GM23338 (cell line): ENCODE results near the gene C10orf71. TPM values are rescaled to one million over a fixed set of nuclear protein-coding genes. Genes with fewer than 3 reads are reported as not detected.

ENCODE experiments used
- ATAC-seq: fragments of 200-7000 bp; cut with Tn5 transposase; 3 replicates; pipeline ENCODE4 v1.9.1; 2020
- DNase-seq: peaks from one replicate; pipeline ENCODE4 v3.0.0-alpha.2; 2015; ENCODE audit warnings: low spot score
- H2AFZ ChIP-seq: fragments of 200-600 bp; sonication (generic); 2 replicates; pipeline ENCODE4 v1.8.0; 2016; ENCODE audit warnings: antibody characterized with exemption, mild to moderate bottlenecking, moderate library complexity
- H3F3A ChIP-seq: fragments of 200-600 bp; sonication (generic); replicated peaks from 2 replicates; pipeline ENCODE4 v1.8.0; 2017; ENCODE audit warnings: antibody characterized with exemption, mixed run types, low read depth
- H3K27ac ChIP-seq: fragments of 200-600 bp; sonication (generic); 2 replicates; pipeline ENCODE4 v1.6.1; 2016; ENCODE audit warnings: low read depth
- H3K27me3 ChIP-seq: fragments of 200-600 bp; sonication (generic); 2 replicates; pipeline ENCODE4 v1.8.0; 2016; ENCODE audit warnings: mild to moderate bottlenecking, mixed run types, moderate library complexity; ENCODE audit not compliant: insufficient read depth
- H3K36me3 ChIP-seq: fragments of 200-600 bp; sonication (generic); 2 replicates; pipeline ENCODE4 v1.8.0; 2016; ENCODE audit warnings: mild to moderate bottlenecking; ENCODE audit not compliant: insufficient read depth
- H3K4me1 ChIP-seq: fragments of 200-600 bp; sonication (generic); 2 replicates; pipeline ENCODE4 v1.8.0; 2016; ENCODE audit warnings: mild to moderate bottlenecking, moderate library complexity; ENCODE audit not compliant: insufficient read depth
- H3K4me2 ChIP-seq: fragments of 200-600 bp; sonication (generic); 2 replicates; pipeline ENCODE4 v1.7.1; 2017; ENCODE audit warnings: mixed run types
- H3K4me3 ChIP-seq: fragments of 200-600 bp; sonication (generic); 2 replicates; pipeline ENCODE4 v1.6.1; 2016; ENCODE audit warnings: mixed run types
- H3K79me2 ChIP-seq: fragments of 200-600 bp; sonication (generic); replicated peaks from 2 replicates; pipeline ENCODE4 v1.8.0; 2017; ENCODE audit warnings: mild to moderate bottlenecking; ENCODE audit not compliant: insufficient read depth
- H3K9me2 ChIP-seq: fragments of 200-600 bp; sonication (generic); 2 replicates; pipeline ENCODE4 v1.8.0; 2017; ENCODE audit not compliant: insufficient read depth
- H4K20me1 ChIP-seq: fragments of 200-600 bp; sonication (generic); replicated peaks from 2 replicates; pipeline ENCODE4 v1.8.0; 2017; ENCODE audit warnings: mild to moderate bottlenecking; ENCODE audit not compliant: insufficient read depth
- H3K27ac Mint-ChIP-seq: 2 replicates; pipeline ENCODE4 v1.8.0; 2020; ENCODE audit warnings: inconsistent platforms, mild to moderate bottlenecking, moderate library complexity, mixed read lengths
- H3K27me3 Mint-ChIP-seq: 3 replicates; pipeline ENCODE4 v1.8.0; 2022; ENCODE audit warnings: low read depth, mild to moderate bottlenecking, moderate library complexity, mixed read lengths, inconsistent platforms; ENCODE audit not compliant: insufficient read depth, poor library complexity
- H3K36me3 Mint-ChIP-seq: 3 replicates; pipeline ENCODE4 v1.8.0; 2021; ENCODE audit warnings: low read depth, mild to moderate bottlenecking, inconsistent platforms, moderate library complexity, mixed read lengths
- H3K4me1 Mint-ChIP-seq: 3 replicates; pipeline ENCODE4 v1.8.0; 2020; ENCODE audit warnings: mild to moderate bottlenecking, inconsistent platforms, mixed read lengths
- H3K4me3 Mint-ChIP-seq: 3 replicates; pipeline ENCODE4 v1.8.0; 2021; ENCODE audit warnings: moderate library complexity, mild to moderate bottlenecking, inconsistent platforms, mixed read lengths
- H3K9me3 Mint-ChIP-seq: 3 replicates; pipeline ENCODE4 v1.8.0; 2020; ENCODE audit warnings: moderate library complexity, mild to moderate bottlenecking, inconsistent platforms, mixed read lengths
- CREB1 ChIP-seq: fragments of 250-450 bp; sonication (Bioruptor Pico); IDR thresholded peaks from 2 replicates; pipeline ENCODE4 v1.5.0; 2020; ENCODE audit warnings: low read depth, mild to moderate bottlenecking, moderate library complexity
- CTCF ChIP-seq, 2 experiments: fragments of 200-600 bp in 1 of 2; sonication (generic) in 1 of 2; conservative IDR thresholded peaks; 2 replicates each; pipeline versions ENCODE4 v1.5.1 to v1.6.1; 2016 to 2017; ENCODE audit warnings: antibody characterized with exemption in 2 of 2, low read depth in 2 of 2, mild to moderate bottlenecking in 2 of 2, moderate library complexity in 1 of 2
- EZH2 ChIP-seq: fragments of 200-600 bp; sonication (generic); IDR thresholded peaks from one replicate; pipeline ENCODE4 v1.8.0; 2017; ENCODE audit warnings: antibody characterized with exemption, mild to moderate bottlenecking, low read depth; ENCODE audit not compliant: unreplicated experiment
- EZH2phosphoT487 ChIP-seq: fragments of 200-600 bp; sonication (generic); IDR thresholded peaks from one replicate; pipeline ENCODE4 v1.8.1; 2018; ENCODE audit warnings: antibody characterized with exemption; ENCODE audit not compliant: unreplicated experiment
- JUNB ChIP-seq: IDR thresholded peaks from one replicate; pipeline ENCODE4 v1.6.1; 2016; ENCODE audit warnings: antibody characterized with exemption; ENCODE audit not compliant: unreplicated experiment
- NANOG ChIP-seq: IDR thresholded peaks from 2 replicates; pipeline ENCODE4 v1.6.1; 2016; ENCODE audit warnings: antibody characterized with exemption, borderline replicate concordance
- POLR2AphosphoS5 ChIP-seq: IDR thresholded peaks from 2 replicates; pipeline ENCODE4 v1.6.1; 2016; ENCODE audit warnings: antibody characterized with exemption, low read depth
- REST ChIP-seq: IDR thresholded peaks from one replicate; pipeline ENCODE4 v1.6.1; 2018; ENCODE audit warnings: antibody characterized with exemption; ENCODE audit not compliant: unreplicated experiment
- STAT1 ChIP-seq: IDR thresholded peaks from one replicate; pipeline ENCODE4 v1.6.1; 2016; ENCODE audit warnings: antibody characterized with exemption; ENCODE audit not compliant: unreplicated experiment
- ZNF114 ChIP-seq: fragments of 250-450 bp; sonication (Bioruptor Pico); IDR thresholded peaks from 2 replicates; pipeline ENCODE4 v1.5.0; 2020; ENCODE audit warnings: mild to moderate bottlenecking, moderate library complexity
- ZNF331 ChIP-seq: fragments of 250-450 bp; sonication (Bioruptor Pico); IDR thresholded peaks from 2 replicates; pipeline ENCODE4 v1.5.0; 2020; ENCODE audit warnings: low read depth, mild to moderate bottlenecking, moderate library complexity
- polyA plus RNA-seq: library from polyadenylated mRNA; unstranded; fragments of >200 nt; fragmentation: Nextera tagmentation; extraction: Ambion mirVana; gene quantifications from 2 replicates; pipeline ENCODE4 v1.2.1, GENCODE V29; 2016
- total RNA-seq: library from RNA; depleted of rRNA; stranded (reverse); fragments of >200 nt; shearing (Covaris generic); gene quantifications from 2 replicates; pipeline ENCODE4 v1.2.3, GENCODE V29; 2014
- TF ChIP-seq, protein P1 (sequence below): fragments of 250-450 bp; sonication (Bioruptor Pico); IDR thresholded peaks from 2 replicates; pipeline ENCODE4 v1.5.0; 2020; ENCODE audit warnings: mild to moderate bottlenecking, moderate library complexity
- TF ChIP-seq, protein P2 (sequence below): IDR thresholded peaks from 2 replicates; pipeline ENCODE4 v1.6.1; 2016; ENCODE audit warnings: antibody characterized with exemption

The C10orf71 gene
- total and polyA plus RNA-seq, 2 experiments from 2014 or later: not detected

GRCh38 chr10:49321021-49321420 is 22.1 kb downstream of the C10orf71 start:
- Histone ChIP-seq H2AFZ (no peak overlapping the region), H3K4me2 (no peak overlapping the region), H3K27ac (no peak overlapping the region), H3K9me2 (0 out of 2 replicates have a peak, but pooled peaks cover 8% of the 10 kb centered on the region), H4K20me1 (no peaks in the 10 kb centered on the region), H3K4me3 (no peak overlapping the region), H3K4me1 (no peaks in the 10 kb centered on the region), H3K36me3 (no peaks in the 10 kb centered on the region), H3K79me2 (no peaks in the 10 kb centered on the region), H3F3A (no peaks in the 10 kb centered on the region), H3K27me3 (no peaks in the 10 kb centered on the region)
- no peak overlapping the region for H3K4me3 Mint-ChIP-seq
- H3K36me3 Mint-ChIP-seq: no peaks in the 10 kb centered on the region
- H3K9me3 Mint-ChIP-seq: no peaks in the 10 kb centered on the region
- no peak for DNase-seq
- H3K4me1 Mint-ChIP-seq: no peaks in the 10 kb centered on the region
- no peak for ATAC-seq
- H3K27me3 Mint-ChIP-seq: peaks cover 3% of the 10 kb centered on the region
- TF ChIP-seq, protein P1, sequence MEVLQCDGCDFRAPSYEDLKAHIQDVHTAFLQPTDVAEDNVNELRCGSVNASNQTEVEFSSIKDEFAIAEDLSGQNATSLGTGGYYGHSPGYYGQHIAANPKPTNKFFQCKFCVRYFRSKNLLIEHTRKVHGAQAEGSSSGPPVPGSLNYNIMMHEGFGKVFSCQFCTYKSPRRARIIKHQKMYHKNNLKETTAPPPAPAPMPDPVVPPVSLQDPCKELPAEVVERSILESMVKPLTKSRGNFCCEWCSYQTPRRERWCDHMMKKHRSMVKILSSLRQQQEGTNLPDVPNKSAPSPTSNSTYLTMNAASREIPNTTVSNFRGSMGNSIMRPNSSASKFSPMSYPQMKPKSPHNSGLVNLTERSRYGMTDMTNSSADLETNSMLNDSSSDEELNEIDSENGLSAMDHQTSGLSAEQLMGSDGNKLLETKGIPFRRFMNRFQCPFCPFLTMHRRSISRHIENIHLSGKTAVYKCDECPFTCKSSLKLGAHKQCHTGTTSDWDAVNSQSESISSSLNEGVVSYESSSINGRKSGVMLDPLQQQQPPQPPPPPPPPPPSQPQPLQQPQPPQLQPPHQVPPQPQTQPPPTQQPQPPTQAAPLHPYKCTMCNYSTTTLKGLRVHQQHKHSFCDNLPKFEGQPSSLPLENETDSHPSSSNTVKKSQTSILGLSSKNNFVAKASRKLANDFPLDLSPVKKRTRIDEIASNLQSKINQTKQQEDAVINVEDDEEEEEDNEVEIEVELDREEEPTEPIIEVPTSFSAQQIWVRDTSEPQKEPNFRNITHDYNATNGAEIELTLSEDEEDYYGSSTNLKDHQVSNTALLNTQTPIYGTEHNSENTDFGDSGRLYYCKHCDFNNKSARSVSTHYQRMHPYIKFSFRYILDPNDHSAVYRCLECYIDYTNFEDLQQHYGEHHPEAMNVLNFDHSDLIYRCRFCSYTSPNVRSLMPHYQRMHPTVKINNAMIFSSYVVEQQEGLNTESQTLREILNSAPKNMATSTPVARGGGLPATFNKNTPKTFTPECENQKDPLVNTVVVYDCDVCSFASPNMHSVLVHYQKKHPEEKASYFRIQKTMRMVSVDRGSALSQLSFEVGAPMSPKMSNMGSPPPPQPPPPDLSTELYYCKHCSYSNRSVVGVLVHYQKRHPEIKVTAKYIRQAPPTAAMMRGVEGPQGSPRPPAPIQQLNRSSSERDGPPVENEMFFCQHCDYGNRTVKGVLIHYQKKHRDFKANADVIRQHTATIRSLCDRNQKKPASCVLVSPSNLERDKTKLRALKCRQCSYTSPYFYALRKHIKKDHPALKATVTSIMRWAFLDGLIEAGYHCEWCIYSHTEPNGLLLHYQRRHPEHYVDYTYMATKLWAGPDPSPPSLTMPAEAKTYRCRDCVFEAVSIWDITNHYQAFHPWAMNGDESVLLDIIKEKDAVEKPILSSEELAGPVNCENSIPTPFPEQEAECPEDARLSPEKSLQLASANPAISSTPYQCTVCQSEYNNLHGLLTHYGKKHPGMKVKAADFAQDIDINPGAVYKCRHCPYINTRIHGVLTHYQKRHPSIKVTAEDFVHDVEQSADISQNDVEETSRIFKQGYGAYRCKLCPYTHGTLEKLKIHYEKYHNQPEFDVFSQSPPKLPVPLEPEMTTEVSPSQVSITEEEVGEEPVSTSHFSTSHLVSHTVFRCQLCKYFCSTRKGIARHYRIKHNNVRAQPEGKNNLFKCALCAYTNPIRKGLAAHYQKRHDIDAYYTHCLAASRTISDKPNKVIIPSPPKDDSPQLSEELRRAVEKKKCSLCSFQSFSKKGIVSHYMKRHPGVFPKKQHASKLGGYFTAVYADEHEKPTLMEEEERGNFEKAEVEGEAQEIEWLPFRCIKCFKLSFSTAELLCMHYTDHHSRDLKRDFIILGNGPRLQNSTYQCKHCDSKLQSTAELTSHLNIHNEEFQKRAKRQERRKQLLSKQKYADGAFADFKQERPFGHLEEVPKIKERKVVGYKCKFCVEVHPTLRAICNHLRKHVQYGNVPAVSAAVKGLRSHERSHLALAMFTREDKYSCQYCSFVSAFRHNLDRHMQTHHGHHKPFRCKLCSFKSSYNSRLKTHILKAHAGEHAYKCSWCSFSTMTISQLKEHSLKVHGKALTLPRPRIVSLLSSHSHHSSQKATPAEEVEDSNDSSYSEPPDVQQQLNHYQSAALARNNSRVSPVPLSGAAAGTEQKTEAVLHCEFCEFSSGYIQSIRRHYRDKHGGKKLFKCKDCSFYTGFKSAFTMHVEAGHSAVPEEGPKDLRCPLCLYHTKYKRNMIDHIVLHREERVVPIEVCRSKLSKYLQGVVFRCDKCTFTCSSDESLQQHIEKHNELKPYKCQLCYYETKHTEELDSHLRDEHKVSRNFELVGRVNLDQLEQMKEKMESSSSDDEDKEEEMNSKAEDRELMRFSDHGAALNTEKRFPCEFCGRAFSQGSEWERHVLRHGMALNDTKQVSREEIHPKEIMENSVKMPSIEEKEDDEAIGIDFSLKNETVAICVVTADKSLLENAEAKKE (CRISPR knock-in tag): no peak
- TF ChIP-seq STAT1 (no peak), JUNB (no peak), ZNF331 (no peak), EZH2phosphoT487 (no peak), CREB1 (CRISPR knock-in tag) (no peak), REST (no peak), ZNF114 (CRISPR knock-in tag) (no peak), POLR2AphosphoS5 (no peak), EZH2 (no peak), NANOG (no peak), CTCF (conservative IDR thresholded peaks at IDR 0.05; ENCODE audit: low read depth in 2 of 2) (no peak)
- TF ChIP-seq, protein P2, sequence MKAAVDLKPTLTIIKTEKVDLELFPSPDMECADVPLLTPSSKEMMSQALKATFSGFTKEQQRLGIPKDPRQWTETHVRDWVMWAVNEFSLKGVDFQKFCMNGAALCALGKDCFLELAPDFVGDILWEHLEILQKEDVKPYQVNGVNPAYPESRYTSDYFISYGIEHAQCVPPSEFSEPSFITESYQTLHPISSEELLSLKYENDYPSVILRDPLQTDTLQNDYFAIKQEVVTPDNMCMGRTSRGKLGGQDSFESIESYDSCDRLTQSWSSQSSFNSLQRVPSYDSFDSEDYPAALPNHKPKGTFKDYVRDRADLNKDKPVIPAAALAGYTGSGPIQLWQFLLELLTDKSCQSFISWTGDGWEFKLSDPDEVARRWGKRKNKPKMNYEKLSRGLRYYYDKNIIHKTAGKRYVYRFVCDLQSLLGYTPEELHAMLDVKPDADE: no peak
- no peak overlapping the region for H3K27ac Mint-ChIP-seq
